Caco-2 (cell line): ENCODE measurements around the gene PTPN9. TPM values are rescaled to one million over a fixed set of nuclear protein-coding genes. Genes with fewer than 3 reads are reported as not detected.

Experiments used
- BruUV-seq: library from RNA; stranded (reverse); fragments of 400-500 nt; replicated peaks from 2 replicates; lab custom pipeline; 2021; lab: Mats Ljungman, UMichigan
- CTCF ChIA-PET: fragments of 300-600 bp; sonication (Branson Sonifier 250); formaldehyde crosslinking; loops from one replicate; lab custom pipeline; 2022; ENCODE audit warnings: antibody characterized with exemption; lab: Charles Lee
- POLR2A ChIA-PET: fragments of 300-600 bp; sonication (Branson Sonifier 250); formaldehyde crosslinking; loops from one replicate; lab custom pipeline; 2022; ENCODE audit warnings: antibody characterized with exemption; lab: Charles Lee
- DNase-seq, 2 experiments: peaks; one replicate each; pipeline versions ENCODE4 v3.0.0 to v3.0.0-alpha.2; 2020 to 2022
- H3K27me3 ChIP-seq: replicated peaks from 2 replicates; pipeline ENCODE4 v1.6.0; 2011; ENCODE audit warnings: low read length; ENCODE audit not compliant: control insufficient read depth, insufficient read depth
- H3K36me3 ChIP-seq: 2 replicates; pipeline ENCODE4 v1.5.1; 2011; ENCODE audit warnings: low read length; ENCODE audit not compliant: control insufficient read depth, insufficient read depth
- H3K4me1 ChIP-seq: fragments of 250-450 bp; sonication (Bioruptor Pico); 2 replicates; pipeline ENCODE4 v1.5.1; 2020; ENCODE audit warnings: mild to moderate bottlenecking
- H3K4me3 ChIP-seq: 2 replicates; pipeline ENCODE4 v1.5.1; 2011; ENCODE audit warnings: low read depth, mild to moderate bottlenecking, control low read depth, low read length
- H3K9me3 ChIP-seq: fragments of 250-450 bp; sonication (Bioruptor Pico); 2 replicates; pipeline ENCODE4 v1.5.1; 2020; ENCODE audit warnings: mild to moderate bottlenecking, moderate library complexity
- H3K27ac Mint-ChIP-seq: one replicate; pipeline ENCODE4 v1.8.0; 2022; ENCODE audit warnings: mixed read lengths; ENCODE audit not compliant: unreplicated experiment
- H3K27me3 Mint-ChIP-seq: one replicate; pipeline ENCODE4 v1.8.0; 2022; ENCODE audit warnings: mixed read lengths; ENCODE audit not compliant: insufficient read depth, unreplicated experiment
- H3K36me3 Mint-ChIP-seq: one replicate; pipeline ENCODE4 v1.8.0; 2022; ENCODE audit warnings: mild to moderate bottlenecking, mixed read lengths; ENCODE audit not compliant: insufficient read depth, unreplicated experiment
- H3K4me1 Mint-ChIP-seq: one replicate; pipeline ENCODE4 v1.8.0; 2022; ENCODE audit warnings: low read depth, mixed read lengths; ENCODE audit not compliant: unreplicated experiment
- H3K4me3 Mint-ChIP-seq: one replicate; pipeline ENCODE4 v1.8.0; 2022; ENCODE audit warnings: mild to moderate bottlenecking, moderate library complexity, mixed read lengths; ENCODE audit not compliant: unreplicated experiment
- H3K9me3 Mint-ChIP-seq: one replicate; pipeline ENCODE4 v1.8.0; 2022; ENCODE audit warnings: mixed read lengths; ENCODE audit not compliant: unreplicated experiment
- intact Hi-C: fragments of 100-400 bp; cut with micrococcal nuclease; formaldehyde crosslinking; loops from one replicate; pipeline ENCODE4 v1.10.0; 2022; ENCODE audit not compliant: unreplicated experiment
- total RNA-seq: library from RNA; stranded (reverse); gene quantifications from 2 replicates; pipeline ENCODE4 v1.2.3, GENCODE V29; 2022
- TF ChIP-seq, protein P1 (sequence below), 2 experiments: fragments of 200-600 bp in 1 of 2; IDR thresholded peaks; 1 replicate in 1 of 2; 2 replicates in 1 of 2; pipeline versions ENCODE4 v1.5.1 to v1.8.0; 2011 to 2022; ENCODE audit warnings: antibody characterized with exemption in 1 of 2, control low read depth in 1 of 2, inconsistent platforms in 1 of 2, low read depth in 1 of 2, low read length in 1 of 2, mild to moderate bottlenecking in 1 of 2, moderate library complexity in 1 of 2; ENCODE audit not compliant: insufficient read depth in 1 of 2, severe bottlenecking in 1 of 2, unreplicated experiment in 1 of 2

PTPN9 gene
- total RNA-seq, 1 experiment from 2014 or later: 27.7 TPM

GRCh38 chr15:75436881-75437280 lies 142.2 kb downstream of the PTPN9 start:
- ChIA-PET POLR2A (interaction anchor here (0.6 kb wide), 1 partner anchor 24 kb away, joined by 6 read pairs; no protein-coding TSS in a partner anchor), CTCF (no interaction called here)
- no peaks in the 10 kb centered on the region for H3K9me3 Mint-ChIP-seq
- intact Hi-C loops: no loop called here
- H3K27me3 Mint-ChIP-seq: no peaks in the 10 kb centered on the region
- no TSS peak for BruUV-seq
- no peak overlapping the region for H3K4me3 ChIP-seq
- H3K9me3 ChIP-seq: no peaks in the 10 kb centered on the region
- peaks cover 6% of the 10 kb centered on the region for H3K4me1 Mint-ChIP-seq
- H3K4me1 ChIP-seq: no peaks in the 10 kb centered on the region
- H3K36me3 Mint-ChIP-seq: peaks cover 75% of the 10 kb centered on the region
- H3K36me3 ChIP-seq: no peaks in the 10 kb centered on the region; the same call in 1 of the 2 replicates
- H3K27ac Mint-ChIP-seq: no peak overlapping the region
- H3K4me3 Mint-ChIP-seq: no peak overlapping the region
- H3K27me3 ChIP-seq: no peaks in the 10 kb centered on the region
- DNase-seq: no peak
- TF ChIP-seq, protein P1, sequence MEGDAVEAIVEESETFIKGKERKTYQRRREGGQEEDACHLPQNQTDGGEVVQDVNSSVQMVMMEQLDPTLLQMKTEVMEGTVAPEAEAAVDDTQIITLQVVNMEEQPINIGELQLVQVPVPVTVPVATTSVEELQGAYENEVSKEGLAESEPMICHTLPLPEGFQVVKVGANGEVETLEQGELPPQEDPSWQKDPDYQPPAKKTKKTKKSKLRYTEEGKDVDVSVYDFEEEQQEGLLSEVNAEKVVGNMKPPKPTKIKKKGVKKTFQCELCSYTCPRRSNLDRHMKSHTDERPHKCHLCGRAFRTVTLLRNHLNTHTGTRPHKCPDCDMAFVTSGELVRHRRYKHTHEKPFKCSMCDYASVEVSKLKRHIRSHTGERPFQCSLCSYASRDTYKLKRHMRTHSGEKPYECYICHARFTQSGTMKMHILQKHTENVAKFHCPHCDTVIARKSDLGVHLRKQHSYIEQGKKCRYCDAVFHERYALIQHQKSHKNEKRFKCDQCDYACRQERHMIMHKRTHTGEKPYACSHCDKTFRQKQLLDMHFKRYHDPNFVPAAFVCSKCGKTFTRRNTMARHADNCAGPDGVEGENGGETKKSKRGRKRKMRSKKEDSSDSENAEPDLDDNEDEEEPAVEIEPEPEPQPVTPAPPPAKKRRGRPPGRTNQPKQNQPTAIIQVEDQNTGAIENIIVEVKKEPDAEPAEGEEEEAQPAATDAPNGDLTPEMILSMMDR (IDR thresholded peaks at IDR 0.05; ENCODE audit: insufficient read depth in 1 of 2, low read depth in 1 of 2, low read length in 1 of 2, severe bottlenecking in 1 of 2, unreplicated experiment in 1 of 2): no peak

DNA sequence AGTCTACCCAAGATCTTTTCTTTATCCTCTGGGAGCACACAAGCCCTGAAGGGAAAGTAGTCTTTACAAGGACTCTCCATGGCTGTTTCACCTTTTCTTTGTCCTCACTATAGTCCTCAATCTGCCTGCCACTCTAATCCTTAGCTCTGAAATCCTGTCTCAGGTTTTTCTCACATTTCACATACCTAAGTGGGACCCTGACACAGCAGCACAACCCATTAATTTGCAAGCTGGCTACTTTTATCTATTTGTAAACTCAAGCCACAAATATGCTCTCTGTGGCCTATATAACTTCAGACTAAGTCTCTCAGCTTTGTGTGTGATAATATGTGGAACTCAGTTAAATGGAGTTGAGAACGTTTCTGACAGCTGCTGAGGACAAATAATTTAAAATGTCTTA lies 147.4 kb downstream of the PTPN9 start:
- Histone ChIP-seq H3K36me3 (no peaks in the 10 kb centered on the region; the same call in 1 of the 2 replicates), H3K4me3 (no peak overlapping the region), H3K9me3 (no peaks in the 10 kb centered on the region), H3K27me3 (no peaks in the 10 kb centered on the region), H3K4me1 (no peaks in the 10 kb centered on the region)
- no TSS peak for BruUV-seq
- POLR2A ChIA-PET: no interaction called here
- H3K4me1 Mint-ChIP-seq: no peaks in the 10 kb centered on the region
- H3K36me3 Mint-ChIP-seq: peaks cover 74% of the 10 kb centered on the region
- no peaks in the 10 kb centered on the region for H3K27me3 Mint-ChIP-seq
- no peaks in the 10 kb centered on the region for H3K9me3 Mint-ChIP-seq
- intact Hi-C loops: no loop called here
- DNase-seq: no peak
- no peak overlapping the region for H3K27ac Mint-ChIP-seq
- no peak overlapping the region for H3K4me3 Mint-ChIP-seq
- CTCF ChIA-PET: interaction anchor here (1.7 kb wide), 1 partner anchor 64 kb away, joined by 4 read pairs; no protein-coding TSS in a partner anchor
- TF ChIP-seq, protein P1 (IDR thresholded peaks at IDR 0.05; ENCODE audit: insufficient read depth in 1 of 2, low read depth in 1 of 2, low read length in 1 of 2, severe bottlenecking in 1 of 2, unreplicated experiment in 1 of 2): no peak

DNA sequence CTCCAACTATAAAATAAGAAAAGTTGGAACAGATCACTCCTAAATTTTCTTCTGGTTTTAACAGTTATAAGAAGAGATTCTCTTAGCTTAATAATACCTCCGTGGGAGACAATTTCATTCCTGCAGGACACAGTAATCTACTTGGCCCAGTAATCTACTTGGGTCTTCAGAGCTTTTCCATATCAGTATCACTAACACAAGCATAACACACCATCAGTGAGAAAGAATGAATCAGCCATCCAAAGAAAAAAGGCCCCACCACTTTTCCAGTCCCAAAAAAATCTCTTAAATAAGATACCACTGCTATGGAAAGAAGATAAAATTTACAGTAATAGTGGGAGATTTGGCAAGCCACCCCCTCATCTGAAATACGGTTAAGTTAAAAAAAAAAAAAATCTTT lies 147.8 kb downstream of the PTPN9 start:
- TF ChIP-seq, protein P1 (IDR thresholded peaks at IDR 0.05; ENCODE audit: insufficient read depth in 1 of 2, low read depth in 1 of 2, low read length in 1 of 2, severe bottlenecking in 1 of 2, unreplicated experiment in 1 of 2): no peak
- ChIA-PET POLR2A (no interaction called here), CTCF (interaction anchor here (1.7 kb wide), 1 partner anchor 64 kb away, joined by 4 read pairs; no protein-coding TSS in a partner anchor)
- Mint-ChIP-seq H3K9me3 (no peaks in the 10 kb centered on the region), H3K4me3 (no peak overlapping the region), H3K4me1 (no peaks in the 10 kb centered on the region), H3K27ac (no peak overlapping the region), H3K36me3 (peaks cover 72% of the 10 kb centered on the region), H3K27me3 (no peaks in the 10 kb centered on the region)
- Histone ChIP-seq H3K9me3 (no peaks in the 10 kb centered on the region), H3K36me3 (no peaks in the 10 kb centered on the region; the same call in 1 of the 2 replicates), H3K4me3 (no peak overlapping the region), H3K27me3 (no peaks in the 10 kb centered on the region), H3K4me1 (no peaks in the 10 kb centered on the region)
- BruUV-seq: no TSS peak
- intact Hi-C loops: no loop called here
- DNase-seq: no peak
